ENCODE data around the gene MTNR1A.
"Not testable (repeated sequence)": the region's sequence is repeated elsewhere in the genome, so short reads cannot be mapped to it uniquely, and the experiment has no call there.

The MTNR1A gene

DNA sequence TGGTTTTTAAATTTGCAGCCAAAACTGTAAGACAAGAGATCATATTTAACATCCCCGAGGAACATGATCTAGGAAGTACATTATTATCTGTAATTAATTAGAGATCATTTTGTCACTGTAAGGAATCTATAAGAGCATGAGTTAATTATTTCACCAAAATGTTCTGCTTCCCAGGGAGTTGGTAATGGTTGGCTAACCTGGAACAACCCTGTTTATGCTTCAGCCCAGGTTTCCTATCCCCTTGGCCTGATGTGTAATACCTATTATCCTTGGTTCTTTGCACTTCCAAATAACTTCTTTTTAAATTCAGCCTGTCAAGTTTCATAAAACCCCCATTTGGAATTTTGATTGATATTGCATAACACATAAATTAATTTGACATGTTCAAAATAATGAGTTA lies 6.4 kb upstream of the MTNR1A start:
- DNase-seq (ENCODE audit: low read depth): no peak

DNA sequence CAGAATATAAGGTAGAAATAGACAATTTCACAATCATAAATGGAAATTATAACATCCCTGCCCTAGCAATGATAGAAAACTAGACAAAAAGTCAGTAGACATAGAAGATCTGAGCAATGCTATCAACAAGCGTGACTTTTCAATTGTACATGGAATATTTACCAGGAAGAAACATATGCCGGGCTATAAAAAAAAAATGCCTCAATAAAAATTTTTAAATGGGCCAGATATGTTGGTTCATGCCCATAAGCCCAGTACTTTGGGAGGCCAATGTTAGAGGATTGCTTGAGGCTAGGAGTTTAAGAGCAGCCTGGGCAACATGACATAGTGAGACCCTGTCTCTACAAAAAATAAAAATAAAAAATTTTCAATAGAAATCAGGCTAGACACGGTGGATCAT lies 5.3 kb upstream of the MTNR1A start:
- no peak for DNase-seq (ENCODE audit: low read depth)

DNA sequence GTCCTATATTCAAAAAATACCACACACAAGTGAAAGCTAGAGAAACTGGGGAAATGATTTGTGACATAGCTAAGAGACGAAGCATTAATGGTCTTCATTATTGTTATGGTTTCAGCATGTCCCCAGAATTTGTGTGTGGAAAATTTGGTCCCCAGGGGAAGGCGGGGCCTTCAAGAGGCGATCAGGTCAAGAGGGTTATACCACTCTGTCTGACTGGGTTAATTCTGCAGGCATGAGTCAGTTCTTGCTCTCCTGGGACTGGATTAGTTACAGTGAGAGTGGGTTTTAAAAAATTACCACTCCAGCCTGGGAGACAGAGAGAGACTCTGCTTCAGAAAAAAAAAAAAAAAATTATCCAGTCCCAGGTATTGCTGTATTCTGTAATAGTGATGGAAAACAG lies 2.1 kb upstream of the MTNR1A start:
- no peak for DNase-seq (ENCODE audit: low read depth)

DNA sequence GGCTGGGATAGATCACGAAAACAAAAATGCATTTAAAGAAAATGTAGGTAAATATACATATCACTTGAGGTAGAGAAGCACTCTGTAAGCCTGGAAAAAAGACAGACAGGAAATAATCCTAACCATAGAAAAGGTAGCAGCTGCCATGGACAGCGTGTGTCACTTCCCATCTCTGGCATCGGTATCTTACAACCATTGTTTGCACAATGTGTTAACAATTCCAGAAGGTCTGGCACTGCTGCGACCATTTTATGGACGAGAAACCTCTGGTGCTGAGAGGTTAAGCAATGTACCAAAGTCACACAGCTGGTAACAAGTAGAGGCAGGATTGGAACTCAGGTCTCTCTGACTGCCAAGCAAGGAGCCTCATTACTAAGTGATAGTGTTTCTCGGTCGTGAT lies 1.7 kb upstream of the MTNR1A start:
- DNase-seq (ENCODE audit: low read depth): no peak

DNA sequence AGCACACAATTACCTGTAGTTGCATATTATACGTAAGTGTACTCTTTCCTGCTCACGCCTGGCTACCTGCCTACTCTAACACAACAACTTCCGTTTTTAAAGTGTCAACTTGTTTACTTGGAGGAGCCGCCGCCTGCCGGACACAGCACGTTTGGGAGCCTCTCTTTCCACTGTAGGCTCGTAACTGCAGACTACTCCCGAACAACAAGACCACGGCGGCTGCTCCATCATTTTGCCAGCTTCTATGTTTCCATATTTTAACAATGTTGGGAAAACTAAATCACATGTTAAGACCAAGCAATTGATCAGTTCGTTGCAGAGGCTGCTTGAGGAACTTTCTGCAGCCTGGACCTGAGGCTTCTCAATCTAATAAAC lies 841 bp downstream of the MTNR1A start:
- DNase-seq (ENCODE audit: low read depth): no peak

DNA sequence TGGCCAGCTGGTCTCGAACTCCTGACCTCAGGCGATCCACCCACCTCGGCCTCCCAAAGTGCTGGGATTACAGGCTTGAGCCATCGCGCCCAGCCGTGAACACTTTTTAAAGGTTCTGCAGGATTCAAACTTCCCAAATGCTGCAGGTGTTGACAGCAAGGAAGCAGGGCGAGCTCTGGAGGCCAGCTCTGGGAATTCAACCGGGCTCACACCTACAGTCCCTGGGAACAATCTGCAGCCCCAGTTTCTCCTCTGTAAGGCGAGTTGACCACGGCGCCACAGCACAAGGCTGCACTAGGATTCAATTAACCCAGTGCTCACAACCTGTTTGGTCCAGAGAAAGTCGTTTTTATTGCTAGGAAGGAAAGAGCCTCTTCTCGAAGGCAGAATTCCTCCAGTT lies 1.6 kb downstream of the MTNR1A start:
- DNase-seq (ENCODE audit: low read depth): no peak

DNA sequence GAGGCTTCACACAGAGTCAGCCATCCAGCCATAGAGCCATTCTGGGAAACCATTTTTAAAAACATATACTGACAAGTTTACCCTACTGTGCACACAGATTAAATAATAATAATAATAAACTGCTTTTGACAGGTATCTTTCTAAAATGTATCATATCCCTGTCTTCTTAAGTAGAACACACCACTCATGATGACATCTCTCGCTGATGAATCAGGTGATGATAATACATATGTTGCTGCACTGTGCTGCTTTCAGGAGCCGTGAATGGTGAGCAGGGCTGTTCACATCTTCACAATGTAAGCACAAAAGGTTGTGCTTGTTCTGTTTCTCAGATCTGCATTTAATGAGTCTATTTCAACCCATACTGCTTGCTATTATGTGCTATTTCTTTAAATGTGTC lies 3.5 kb downstream of the MTNR1A start:
- DNase-seq (ENCODE audit: low read depth): no peak

DNA sequence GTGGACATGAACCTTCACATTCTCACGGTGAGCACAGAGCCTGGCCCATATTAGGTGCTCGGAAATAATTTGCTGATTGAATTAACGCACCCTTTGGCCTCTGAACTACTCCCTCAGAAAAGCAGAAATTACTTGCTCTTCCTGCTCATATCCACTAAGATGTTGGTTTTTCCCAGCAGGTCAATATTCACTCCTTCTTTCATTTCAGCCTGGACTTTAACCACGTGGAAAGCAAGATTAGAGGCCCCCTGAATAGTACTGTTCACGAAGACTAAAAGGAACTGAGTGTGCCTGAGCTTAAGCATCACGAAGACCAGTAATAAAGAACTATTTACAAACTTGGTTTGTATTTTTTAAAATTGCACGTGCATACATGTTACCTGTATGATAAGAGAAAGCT lies 9.9 kb downstream of the MTNR1A start:
- no peak for DNase-seq (ENCODE audit: low read depth)

DNA sequence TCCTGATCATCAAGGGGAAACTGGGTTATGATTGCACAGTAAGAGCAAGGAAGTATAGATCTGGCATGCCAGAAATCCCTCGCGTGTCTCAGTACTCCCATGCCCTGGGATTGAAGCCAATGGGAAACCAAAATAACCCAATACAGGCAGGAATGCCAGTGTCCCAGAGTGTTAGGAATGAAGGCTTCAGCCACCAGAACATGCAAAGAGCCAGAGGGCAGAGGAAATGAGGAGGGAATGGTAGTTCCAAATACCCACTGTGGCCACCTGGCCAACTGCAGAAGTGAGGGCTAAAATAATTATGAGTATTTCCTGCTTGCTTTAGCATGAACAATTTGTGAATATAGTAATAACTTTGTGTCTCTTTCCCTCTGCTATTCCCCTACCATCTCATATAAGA lies 12.2 kb downstream of the MTNR1A start:
- DNase-seq (ENCODE audit: low read depth): no peak

DNA sequence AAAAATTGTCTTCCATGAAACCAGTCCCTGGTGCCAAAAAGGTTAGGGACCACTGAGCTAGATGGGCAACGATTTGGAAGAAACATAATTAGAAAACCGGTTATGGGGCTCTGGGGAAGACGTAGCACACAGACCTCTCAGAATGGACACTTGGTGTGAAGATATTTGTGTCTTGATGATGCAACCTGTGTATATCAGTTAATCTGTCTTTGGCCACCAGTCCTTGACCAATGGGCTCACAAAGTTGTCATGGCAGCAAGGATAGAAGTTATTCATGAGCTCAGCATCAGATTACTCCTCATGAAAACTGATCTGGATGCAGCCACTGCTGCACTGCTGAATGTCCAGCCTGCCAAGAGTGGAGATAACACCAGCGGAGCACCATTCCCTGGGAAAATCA lies 13.6 kb downstream of the MTNR1A start:
- DNase-seq (ENCODE audit: low read depth): no peak

DNA sequence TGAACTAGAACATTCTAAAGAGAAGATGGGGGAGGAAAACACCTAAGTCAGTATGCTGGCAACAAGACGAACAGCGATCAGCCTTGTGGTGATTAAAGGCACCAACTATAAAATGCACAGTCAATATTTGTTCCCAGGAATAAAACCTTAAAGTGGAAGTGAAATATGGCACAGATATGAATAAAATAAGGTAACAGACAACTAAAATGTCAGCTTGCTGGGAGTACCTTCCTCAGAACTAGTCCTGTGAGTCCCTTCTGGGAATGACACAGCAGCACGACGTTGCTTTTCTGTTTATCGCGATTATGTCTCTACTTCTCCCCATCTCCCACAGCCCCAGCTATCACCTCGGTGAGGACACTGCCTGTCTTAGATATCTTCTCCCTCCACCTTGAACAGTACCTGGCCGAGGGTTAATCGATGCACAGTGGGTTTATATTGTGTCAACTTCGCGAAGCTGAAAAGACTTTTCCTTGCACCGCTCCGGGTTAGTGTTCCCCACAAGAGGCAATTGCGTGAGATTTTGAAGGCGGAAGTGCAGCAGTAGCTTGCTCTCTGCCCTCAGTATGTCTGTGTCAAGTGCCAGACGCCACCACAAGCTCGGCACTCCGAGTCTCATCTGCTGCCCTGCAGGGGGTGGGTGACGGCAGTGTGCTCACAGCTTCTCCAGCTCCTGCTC lies 17.4 kb downstream of the MTNR1A start:
- no peak for DNase-seq (ENCODE audit: low read depth)

DNA sequence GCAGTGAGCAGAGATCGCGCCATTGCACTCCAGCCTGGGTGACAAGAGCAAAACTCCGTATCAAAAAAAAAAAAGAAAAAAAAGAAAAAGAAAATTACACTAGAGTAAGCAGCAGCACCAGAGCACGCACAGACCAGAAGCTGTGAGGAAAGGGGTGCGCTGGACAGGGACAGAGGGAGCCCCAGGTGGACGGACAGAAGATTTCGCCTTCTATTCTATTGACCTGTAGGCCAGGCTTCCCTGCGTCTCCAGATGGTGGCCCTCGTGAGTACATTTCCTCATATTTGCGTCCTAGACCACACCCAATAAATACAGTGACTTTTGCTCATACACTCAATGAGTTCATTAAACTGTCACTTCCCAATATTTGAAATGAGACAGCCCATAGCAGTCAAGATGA lies 19.1 kb downstream of the MTNR1A start:
- no peak for DNase-seq (ENCODE audit: low read depth)

DNA sequence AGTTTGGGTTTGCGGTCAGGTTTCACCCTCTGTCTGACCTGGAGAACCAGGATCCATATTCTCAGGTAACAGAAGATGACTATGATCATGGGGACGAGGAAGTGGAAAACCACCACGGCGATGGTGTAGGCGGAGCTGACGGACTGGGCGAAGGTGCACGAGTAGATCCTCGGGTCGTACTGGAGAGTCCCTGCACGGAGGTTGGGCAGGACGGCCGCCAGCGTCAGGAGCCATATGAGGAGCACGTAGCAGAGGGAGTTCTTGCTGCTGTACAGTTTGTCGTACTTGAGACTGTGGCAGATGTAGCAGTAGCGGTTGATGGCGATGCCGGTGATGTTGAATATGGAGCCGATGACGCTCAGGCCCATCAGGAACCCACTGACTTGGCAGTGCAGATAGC lies 21.3 kb downstream of the MTNR1A start:
- no peak for DNase-seq (ENCODE audit: low read depth)

DNA sequence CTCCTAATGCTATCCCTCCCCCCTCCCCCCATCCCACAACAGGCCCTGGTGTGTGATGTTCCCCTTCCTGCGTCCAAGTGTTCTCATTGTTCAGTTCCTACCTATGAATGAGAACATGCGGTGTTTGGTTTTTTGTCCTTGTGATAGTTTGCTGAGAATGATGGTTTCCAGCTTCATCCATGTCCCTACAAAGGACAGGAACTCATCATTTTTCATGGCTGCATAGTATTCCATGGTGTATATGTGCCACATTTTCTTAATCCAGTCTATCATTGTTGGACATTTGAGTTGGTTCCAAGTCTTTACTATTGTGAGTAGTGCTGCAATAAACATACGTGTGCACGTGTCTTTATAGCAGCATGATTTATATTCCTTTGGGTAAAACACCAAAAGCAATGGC lies 31.4 kb downstream of the MTNR1A start:
- DNase-seq (ENCODE audit: low read depth): not testable (repeated sequence)

DNA sequence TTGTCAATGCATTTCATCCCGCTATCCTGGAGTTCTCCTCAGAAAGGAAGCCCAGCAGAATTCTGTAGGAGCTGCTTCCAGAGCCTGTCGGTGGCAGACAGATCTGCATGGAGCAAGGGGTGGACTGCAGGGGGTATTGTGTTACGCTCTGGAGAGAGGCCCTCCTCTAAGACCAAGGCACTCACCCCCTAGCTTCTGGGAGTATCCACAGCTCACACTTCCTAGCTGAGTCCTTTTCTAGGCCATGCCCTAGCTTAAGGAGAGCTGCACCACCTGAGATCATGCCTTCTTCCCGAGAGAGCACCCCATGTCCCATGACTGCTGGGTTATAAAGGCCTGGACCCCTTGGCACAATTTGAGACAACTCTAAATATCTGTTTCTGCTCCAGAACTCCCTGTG lies 39.1 kb downstream of the MTNR1A start:
- no peak for DNase-seq (ENCODE audit: low read depth)

DNA sequence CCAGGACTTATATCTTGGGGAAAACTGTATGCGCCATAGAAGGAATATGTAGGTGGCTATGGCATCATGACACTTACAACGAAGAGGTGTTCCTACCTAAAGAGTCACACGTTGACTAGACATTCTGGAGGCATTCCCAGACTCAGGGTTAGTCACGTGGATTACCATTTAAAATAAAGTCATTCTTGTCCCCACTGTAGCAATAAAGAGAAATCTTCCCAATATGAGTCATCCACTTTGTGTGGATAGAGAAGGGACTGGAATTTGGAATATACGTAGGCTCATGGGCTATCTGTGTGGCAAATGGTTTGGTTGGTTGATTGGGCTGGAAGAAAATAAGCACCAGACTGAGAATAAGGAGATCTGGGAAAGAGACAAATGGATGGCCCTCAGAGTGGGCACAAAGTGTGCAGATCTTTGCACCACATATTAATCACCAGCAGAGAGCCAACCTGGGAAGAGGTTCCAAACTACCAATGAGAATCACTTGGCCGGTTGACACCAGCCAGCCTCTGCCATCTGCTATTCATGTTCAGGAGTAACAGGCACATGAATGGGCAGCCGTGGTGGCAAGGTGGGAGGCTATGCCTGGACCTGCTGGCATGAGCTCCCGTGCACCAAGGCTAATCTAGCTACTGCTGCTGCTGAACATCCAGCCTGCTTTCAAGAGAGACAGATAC lies 41.0 kb downstream of the MTNR1A start:
- DNase-seq (ENCODE audit: low read depth): no peak

DNA sequence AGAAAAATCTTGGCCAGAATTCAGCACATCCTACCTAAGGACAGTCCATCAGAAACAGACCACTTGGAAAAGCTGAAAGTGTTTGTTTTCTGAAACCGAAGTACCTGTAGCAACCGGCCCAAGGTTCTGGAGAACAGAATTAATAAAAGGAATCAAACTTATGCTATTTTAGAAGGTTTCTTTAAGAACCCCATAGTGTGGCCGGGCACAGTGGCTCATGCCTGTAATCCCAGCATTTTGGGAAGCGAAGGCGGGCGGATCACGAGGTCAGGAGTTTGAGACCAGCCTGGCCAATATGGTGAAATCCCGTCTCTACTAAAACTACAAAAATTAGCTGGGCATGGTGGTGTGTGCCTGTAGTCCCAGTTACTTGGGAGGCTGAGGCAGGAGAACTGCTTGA lies 50.6 kb downstream of the MTNR1A start:
- not testable (repeated sequence) for DNase-seq (ENCODE audit: low read depth)

DNA sequence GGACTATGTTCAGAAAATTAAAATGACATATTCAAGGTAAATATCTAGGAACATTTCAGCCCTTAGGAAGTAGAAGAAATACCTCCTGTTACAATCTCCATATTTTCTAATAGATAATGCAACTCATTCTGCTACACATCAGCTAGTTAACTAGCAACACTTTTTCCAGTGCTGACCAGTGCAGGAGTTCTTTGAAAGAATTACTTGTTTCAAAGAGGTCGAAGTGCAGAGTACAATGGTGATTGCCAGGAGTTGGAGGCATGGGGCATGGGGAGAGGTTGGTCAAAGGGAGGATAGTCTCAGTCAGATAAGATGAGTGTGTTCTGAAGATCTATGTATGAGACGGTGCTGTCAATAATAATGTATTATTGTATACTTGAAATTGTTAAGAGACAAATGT lies 53.1 kb downstream of the MTNR1A start:
- no peak for DNase-seq (ENCODE audit: low read depth)

DNA sequence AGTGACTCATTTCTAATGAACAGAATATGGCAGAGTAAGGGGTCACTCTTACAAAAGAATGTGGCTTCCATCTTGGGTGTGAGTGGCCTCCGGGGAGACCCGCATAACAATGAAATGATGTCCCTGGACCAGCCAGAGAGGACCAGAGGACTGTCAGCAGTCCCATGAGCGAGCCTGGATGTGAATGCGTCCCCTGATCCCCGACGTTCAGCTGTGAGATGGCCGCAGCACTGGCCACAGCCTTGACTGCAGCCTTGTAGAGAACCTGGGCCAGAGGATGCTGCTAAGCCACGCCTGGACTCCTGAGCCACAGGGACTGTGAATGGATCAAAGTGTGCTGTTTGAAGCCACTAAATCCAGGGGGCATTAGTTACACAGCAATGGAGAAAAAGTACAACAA lies 53.8 kb downstream of the MTNR1A start:
- no peak for DNase-seq (ENCODE audit: low read depth)

DNA sequence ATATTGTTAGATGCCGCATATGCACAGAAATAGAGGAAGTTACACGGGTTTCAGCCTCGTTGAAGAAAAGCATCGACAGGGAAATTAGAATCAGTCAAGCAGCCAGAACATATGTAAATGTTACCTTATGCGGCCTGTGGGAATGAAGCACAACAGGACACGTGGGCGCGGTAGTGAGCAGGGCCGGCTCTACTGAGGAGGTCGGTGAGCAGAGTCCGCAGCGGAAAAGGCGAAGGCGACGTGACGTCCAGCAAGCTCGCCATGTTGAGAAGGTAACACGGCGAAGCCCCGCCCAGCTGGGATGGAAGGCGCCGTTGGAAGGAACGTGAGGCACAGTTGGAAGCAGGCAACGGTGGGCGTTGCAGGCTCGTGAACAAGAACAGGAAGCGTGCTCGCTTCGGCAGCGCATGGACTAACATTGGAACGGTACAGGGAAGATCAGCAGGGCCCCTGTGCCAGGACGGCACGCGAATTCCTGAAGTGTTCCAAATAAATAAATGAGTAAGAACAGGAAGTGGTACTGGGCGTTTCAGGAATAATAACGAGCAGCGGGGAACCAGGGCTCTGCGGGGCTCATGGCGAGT lies 54.6 kb downstream of the MTNR1A start:
- no peak for DNase-seq (ENCODE audit: low read depth)

DNA sequence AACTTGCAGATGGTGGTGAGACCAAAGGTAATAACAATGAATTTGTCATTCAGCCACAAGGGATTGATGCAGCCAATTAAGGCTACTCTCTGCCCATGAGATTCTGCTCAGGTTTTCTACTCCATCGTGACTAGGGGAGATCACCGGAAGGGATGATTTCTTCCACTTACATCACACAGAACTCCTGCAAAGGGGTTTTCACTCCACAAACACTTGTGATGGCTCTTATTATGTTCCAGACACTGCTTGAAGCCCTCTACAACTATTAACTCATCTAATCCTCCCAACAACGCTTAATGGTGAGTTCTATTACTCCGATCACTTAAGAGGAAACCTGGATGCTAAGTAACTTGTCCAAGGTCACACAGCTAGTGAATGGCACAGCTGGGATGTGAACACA lies 55.9 kb downstream of the MTNR1A start:
- DNase-seq (ENCODE audit: low read depth): no peak

DNA sequence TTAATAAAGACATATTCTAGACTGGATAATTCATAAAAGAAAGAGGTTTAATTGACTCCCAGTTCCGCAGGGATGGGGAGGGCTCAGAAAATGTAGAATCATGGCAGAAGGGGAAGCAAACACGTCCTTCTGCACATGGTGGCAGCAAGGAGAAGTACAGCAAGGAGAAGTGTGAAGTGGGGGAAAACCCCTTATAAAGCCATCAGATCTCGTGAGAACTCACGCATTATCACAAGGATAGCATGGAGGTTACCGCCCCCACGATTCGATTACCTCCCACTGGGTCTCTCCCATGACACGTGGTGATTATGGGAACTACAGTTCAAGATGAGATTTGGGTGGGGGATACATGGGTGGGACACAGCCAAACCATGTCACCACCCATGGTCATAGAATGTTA lies 58.3 kb downstream of the MTNR1A start:
- DNase-seq (ENCODE audit: low read depth): no peak

DNA sequence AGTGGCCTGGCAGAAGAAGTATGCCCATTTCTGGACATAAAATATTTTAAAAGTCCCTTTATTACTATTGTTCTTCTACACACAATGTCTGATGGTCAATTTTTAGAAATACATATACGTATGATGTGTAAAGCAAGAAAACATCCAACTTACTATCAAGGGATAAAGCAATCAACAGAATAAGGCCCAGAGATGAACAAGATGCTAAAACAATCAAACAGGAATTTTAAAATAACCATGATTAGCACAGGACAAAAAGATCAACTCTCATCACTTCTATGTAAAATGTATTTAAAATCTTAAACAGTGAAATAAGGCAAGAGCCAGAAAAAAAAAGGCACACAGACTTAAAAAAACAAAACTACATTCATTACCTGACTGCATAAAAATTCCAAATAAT lies 60.9 kb downstream of the MTNR1A start:
- DNase-seq (ENCODE audit: low read depth): no peak

DNA sequence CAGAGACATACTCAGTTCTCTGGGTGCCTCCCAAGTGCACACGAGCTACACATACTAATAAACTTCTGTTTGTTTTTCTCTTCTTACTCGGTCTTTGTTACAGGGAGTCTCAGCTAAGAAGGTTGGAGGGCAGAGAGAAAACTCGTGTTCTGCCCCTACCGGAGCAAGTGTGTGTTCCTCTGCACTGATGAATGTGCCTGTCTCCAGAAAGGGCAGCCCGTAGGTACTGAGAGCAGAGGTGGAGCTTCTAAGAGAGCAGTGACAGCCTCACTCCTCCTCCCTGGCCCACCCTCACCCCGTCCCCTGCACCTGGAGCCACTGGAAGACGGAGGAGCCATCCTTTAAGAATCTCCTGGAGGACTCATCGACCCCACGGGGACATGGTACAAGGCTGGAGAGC lies 67.6 kb downstream of the MTNR1A start:
- DNase-seq (ENCODE audit: low read depth): no peak

Measured in T-helper 22 cell (primary cell).